GM08714 (cell line): ENCODE data around the gene FHAD1.

Source experiments
- H3K4me3 ChIP-seq: fragments of 200-500 bp; sonication (Bioruptor generic); 2 replicates; pipeline ENCODE4 v1.5.1; 2014; ENCODE audit warnings: mild to moderate bottlenecking, low read length, inconsistent platforms
- ZNF274 ChIP-seq: IDR thresholded peaks from 2 replicates; pipeline ENCODE4 v1.6.1; 2012; ENCODE audit warnings: mild to moderate bottlenecking, low read depth, low read length

FHAD1 gene

GRCh38 chr1:15308621-15309027 is 61.6 kb downstream of the FHAD1 start:
- no peak overlapping the region for H3K4me3 ChIP-seq

GRCh38 chr1:15309687-15310086 is 62.7 kb downstream of the FHAD1 start:
- no peak overlapping the region for H3K4me3 ChIP-seq
- no peak for TF ChIP-seq ZNF274

More at GRCh38 chr1:15308621-15309027, 61.6 kb downstream of the FHAD1 start:
- TF ChIP-seq ZNF274: no peak

- TF ChIP-seq ZNF274: no peak
- H3K4me3 ChIP-seq: no peak overlapping the region
Observed at GRCh38 chr1:15310544-15310943, 63.5 kb downstream of the FHAD1 start.

- TF ChIP-seq ZNF274: no peak
- H3K4me3 ChIP-seq: no peak overlapping the region
Observed at GRCh38 chr1:15311122-15311822, 64.2 kb downstream of the FHAD1 start.

GRCh38 chr1:15311880-15312279 is 64.9 kb downstream of the FHAD1 start:
- no peak overlapping the region for H3K4me3 ChIP-seq
- TF ChIP-seq ZNF274: no peak

GRCh38 chr1:15312626-15313411 is 65.8 kb downstream of the FHAD1 start:
- H3K4me3 ChIP-seq: no peak overlapping the region
- no peak for TF ChIP-seq ZNF274

GRCh38 chr1:15314328-15315281 is 67.6 kb downstream of the FHAD1 start:
- no peak overlapping the region for H3K4me3 ChIP-seq
- no peak for TF ChIP-seq ZNF274

- TF ChIP-seq ZNF274: no peak
- no peak overlapping the region for H3K4me3 ChIP-seq
Observed at GRCh38 chr1:15315815-15316214, 68.8 kb downstream of the FHAD1 start.

- no peak overlapping the region for H3K4me3 ChIP-seq
- no peak for TF ChIP-seq ZNF274
Observed at GRCh38 chr1:15316510-15316909, 69.5 kb downstream of the FHAD1 start.

GRCh38 chr1:15320267-15320666 is 73.2 kb downstream of the FHAD1 start:
- no peak overlapping the region for H3K4me3 ChIP-seq
- no peak for TF ChIP-seq ZNF274

- no peak overlapping the region for H3K4me3 ChIP-seq
- no peak for TF ChIP-seq ZNF274
Observed at GRCh38 chr1:15321601-15322000, 74.6 kb downstream of the FHAD1 start.

GRCh38 chr1:15322648-15323350 is 75.8 kb downstream of the FHAD1 start:
- no peak for TF ChIP-seq ZNF274
- no peak overlapping the region for H3K4me3 ChIP-seq

- no peak for TF ChIP-seq ZNF274
- no peak overlapping the region for H3K4me3 ChIP-seq
Observed at GRCh38 chr1:15323351-15323988, 76.4 kb downstream of the FHAD1 start.
